Activated naive CD4-positive, alpha-beta T cell treated with anti-CD3 and anti-CD28 coated beads, Interleukin-2, amount 50 U/mL, for 24 hours (primary cell): Measurements from ENCODE around the gene HNRNPA3.
"Not testable (repeated sequence)": the region's sequence is repeated elsewhere in the genome, so short reads cannot be mapped to it uniquely, and the experiment has no call there.

Experiments used
- H3K27ac Mint-ChIP-seq: one replicate; pipeline ENCODE4 v1.8.0; 2021; ENCODE audit warnings: mild to moderate bottlenecking, mixed read lengths
- H3K27me3 Mint-ChIP-seq: one replicate; pipeline ENCODE4 v1.8.0; 2021; ENCODE audit warnings: mixed read lengths
- H3K36me3 Mint-ChIP-seq: one replicate; pipeline ENCODE4 v1.8.0; 2021; ENCODE audit warnings: mixed read lengths
- H3K4me1 Mint-ChIP-seq: one replicate; pipeline ENCODE4 v1.8.0; 2021; ENCODE audit warnings: mixed read lengths
- H3K4me3 Mint-ChIP-seq: one replicate; pipeline ENCODE4 v1.8.0; 2021; ENCODE audit warnings: mild to moderate bottlenecking, mixed read lengths
- H3K9me3 Mint-ChIP-seq: one replicate; pipeline ENCODE4 v1.8.0; 2021; ENCODE audit warnings: mixed read lengths

The HNRNPA3 gene

GRCh38 chr2:177212106-177212890 lies at the start of gene HNRNPA3:
HNRNPA3 (plus strand) TSS chr2:177212794; CDS start chr2:177212800, 6 bp downstream.
- peaks cover 25% of the 10 kb centered on the region for H3K36me3 Mint-ChIP-seq
- H3K9me3 Mint-ChIP-seq, result no peaks in the 10 kb centered on the region
- H3K27me3 Mint-ChIP-seq, result no peaks in the 10 kb centered on the region
- peak within 1 kb of the TSS; percentile 98 for H3K27ac Mint-ChIP-seq
- H3K4me1 Mint-ChIP-seq, result peaks cover 45% of the 10 kb centered on the region
- peak within 1 kb of the TSS; percentile 94 for H3K4me3 Mint-ChIP-seq

- Mint-ChIP-seq H3K27ac (no peak overlapping the region), H3K27me3 (no peaks in the 10 kb centered on the region), H3K4me1 (peaks cover 3% of the 10 kb centered on the region), H3K9me3 (no peaks in the 10 kb centered on the region), H3K36me3 (no peaks in the 10 kb centered on the region), H3K4me3 (no peak overlapping the region)
These were observed 48.5 kb upstream of the HNRNPA3 start for GRCh38 chr2:177164131-177164530.

GRCh38 chr2:177164584-177165052 lies 48.0 kb upstream of the HNRNPA3 start:
- H3K27ac Mint-ChIP-seq, result no peak overlapping the region

GRCh38 chr2:177165061-177165583 lies 47.5 kb upstream of the HNRNPA3 start:
- no peaks in the 10 kb centered on the region for H3K27me3 Mint-ChIP-seq
- peaks cover 9% of the 10 kb centered on the region for H3K4me1 Mint-ChIP-seq
- no peak overlapping the region for H3K4me3 Mint-ChIP-seq
- H3K9me3 Mint-ChIP-seq, result no peaks in the 10 kb centered on the region
- no peak overlapping the region for H3K27ac Mint-ChIP-seq
- H3K36me3 Mint-ChIP-seq, result no peaks in the 10 kb centered on the region

More at GRCh38 chr2:177164584-177165052, 48.0 kb upstream of the HNRNPA3 start:
- Mint-ChIP-seq H3K27me3 (no peaks in the 10 kb centered on the region), H3K9me3 (no peaks in the 10 kb centered on the region), H3K4me1 (peaks cover 6% of the 10 kb centered on the region), H3K4me3 (no peak overlapping the region), H3K36me3 (no peaks in the 10 kb centered on the region)

- peaks cover 9% of the 10 kb centered on the region for H3K4me1 Mint-ChIP-seq
These were observed 46.6 kb upstream of the HNRNPA3 start for GRCh38 chr2:177165721-177166711.

GRCh38 chr2:177169810-177170514 lies 42.6 kb upstream of the HNRNPA3 start:
- Mint-ChIP-seq H3K27me3 (no peaks in the 10 kb centered on the region), H3K4me3 (no peak overlapping the region), H3K9me3 (no peaks in the 10 kb centered on the region), H3K4me1 (peaks cover 6% of the 10 kb centered on the region), H3K36me3 (no peaks in the 10 kb centered on the region), H3K27ac (no peak overlapping the region)

More at GRCh38 chr2:177165721-177166711, 46.6 kb upstream of the HNRNPA3 start:
- Mint-ChIP-seq H3K27me3 (no peaks in the 10 kb centered on the region), H3K36me3 (no peaks in the 10 kb centered on the region), H3K27ac (peak overlapping the region; percentile 85), H3K9me3 (no peaks in the 10 kb centered on the region), H3K4me3 (peak overlapping the region; percentile 83)

GRCh38 chr2:177171418-177171865 lies 41.2 kb upstream of the HNRNPA3 start:
- Mint-ChIP-seq H3K36me3 (no peaks in the 10 kb centered on the region), H3K4me3 (no peak overlapping the region), H3K27me3 (no peaks in the 10 kb centered on the region), H3K4me1 (peaks cover 6% of the 10 kb centered on the region), H3K27ac (no peak overlapping the region), H3K9me3 (no peaks in the 10 kb centered on the region)

- Mint-ChIP-seq H3K4me3 (no peak overlapping the region), H3K4me1 (peaks cover 6% of the 10 kb centered on the region), H3K9me3 (no peaks in the 10 kb centered on the region), H3K36me3 (no peaks in the 10 kb centered on the region), H3K27ac (no peak overlapping the region), H3K27me3 (no peaks in the 10 kb centered on the region)
These were observed 40.3 kb upstream of the HNRNPA3 start for GRCh38 chr2:177172034-177172880.

GRCh38 chr2:177174486-177174885 lies 38.1 kb upstream of the HNRNPA3 start:
- Mint-ChIP-seq H3K4me3 (no peak overlapping the region), H3K27ac (no peak overlapping the region), H3K9me3 (no peaks in the 10 kb centered on the region), H3K27me3 (no peaks in the 10 kb centered on the region), H3K36me3 (no peaks in the 10 kb centered on the region), H3K4me1 (peaks cover 4% of the 10 kb centered on the region)

GRCh38 chr2:177175917-177176668 lies 36.5 kb upstream of the HNRNPA3 start:
- Mint-ChIP-seq H3K9me3 (no peaks in the 10 kb centered on the region), H3K36me3 (no peaks in the 10 kb centered on the region), H3K27me3 (no peaks in the 10 kb centered on the region), H3K27ac (no peak overlapping the region), H3K4me3 (no peak overlapping the region), H3K4me1 (no peaks in the 10 kb centered on the region)

GRCh38 chr2:177178797-177179196 lies 33.8 kb upstream of the HNRNPA3 start:
- no peaks in the 10 kb centered on the region for H3K27me3 Mint-ChIP-seq
- H3K4me1 Mint-ChIP-seq, result no peaks in the 10 kb centered on the region
- H3K4me3 Mint-ChIP-seq, result no peak overlapping the region
- no peaks in the 10 kb centered on the region for H3K36me3 Mint-ChIP-seq
- no peaks in the 10 kb centered on the region for H3K9me3 Mint-ChIP-seq
- no peak overlapping the region for H3K27ac Mint-ChIP-seq

GRCh38 chr2:177179227-177179626 lies 33.4 kb upstream of the HNRNPA3 start:
- no peaks in the 10 kb centered on the region for H3K9me3 Mint-ChIP-seq
- H3K4me1 Mint-ChIP-seq, result no peaks in the 10 kb centered on the region
- H3K27me3 Mint-ChIP-seq, result no peaks in the 10 kb centered on the region
- no peak overlapping the region for H3K4me3 Mint-ChIP-seq
- no peak overlapping the region for H3K27ac Mint-ChIP-seq
- no peaks in the 10 kb centered on the region for H3K36me3 Mint-ChIP-seq

- not testable (repeated sequence) for H3K4me3 Mint-ChIP-seq, H3K9me3 Mint-ChIP-seq, H3K4me1 Mint-ChIP-seq, H3K27me3 Mint-ChIP-seq, H3K36me3 Mint-ChIP-seq, H3K27ac Mint-ChIP-seq
These were observed 32.9 kb upstream of the HNRNPA3 start for GRCh38 chr2:177179671-177180070.
